HEK293 (cell line): ENCODE results near the gene TP53BP2.
A peak's percentile ranks its signal among the peaks of the same experiment; 100 is the strongest.

Experiments used
- HOXD13 ChIP-seq: sonication (generic); formaldehyde crosslinking; IDR thresholded peaks from 2 replicates; pipeline ENCODE4 v1.8.0; 2022; ENCODE audit warnings: missing genetic modification reagents, borderline replicate concordance
- IKZF3 ChIP-seq: fragments of 450-650 bp; IDR thresholded peaks from 2 replicates; pipeline ENCODE4 v1.5.0; 2018; ENCODE audit warnings: missing biosample characterization, mild to moderate bottlenecking, missing genetic modification characterization, moderate library complexity
- SETDB1 ChIP-seq: IDR thresholded peaks from one replicate; pipeline ENCODE4 v1.6.1; 2017; ENCODE audit warnings: mild to moderate bottlenecking, low read length, moderate library complexity, mixed read lengths; ENCODE audit not compliant: insufficient read length
- ZEB2 ChIP-seq: fragments of 450-650 bp; formaldehyde crosslinking; IDR thresholded peaks from 2 replicates; pipeline ENCODE4 v1.5.1; 2016; ENCODE audit warnings: missing biosample characterization, missing genetic modification characterization
- ZNF133 ChIP-seq: fragments of 450-650 bp; formaldehyde crosslinking; IDR thresholded peaks from 2 replicates; pipeline ENCODE4 v1.5.1; 2016; ENCODE audit warnings: missing biosample characterization, missing genetic modification characterization
- ZNF155 ChIP-seq: fragments of 450-650 bp; formaldehyde crosslinking; IDR thresholded peaks from 2 replicates; pipeline ENCODE4 v1.5.1; 2016; ENCODE audit warnings: missing biosample characterization, missing genetic modification characterization
- ZNF266 ChIP-seq: fragments of 450-650 bp; formaldehyde crosslinking; IDR thresholded peaks from 2 replicates; pipeline ENCODE4 v1.5.1; 2016; ENCODE audit warnings: missing biosample characterization, missing genetic modification characterization, low read depth
- ZNF501 ChIP-seq: fragments of 450-650 bp; formaldehyde crosslinking; IDR thresholded peaks from 2 replicates; pipeline ENCODE4 v1.5.1; 2016; ENCODE audit warnings: missing biosample characterization, missing genetic modification characterization
- ZNF600 ChIP-seq: fragments of 450-650 bp; formaldehyde crosslinking; IDR thresholded peaks from 2 replicates; pipeline ENCODE4 v1.5.1; 2016; ENCODE audit warnings: missing biosample characterization, missing genetic modification characterization
- ZNF777 ChIP-seq: fragments of 450-650 bp; formaldehyde crosslinking; IDR thresholded peaks from 2 replicates; pipeline ENCODE4 v1.5.1; 2017; ENCODE audit warnings: missing biosample characterization, missing genetic modification characterization, borderline replicate concordance
- ZNF830 ChIP-seq: fragments of 450-650 bp; IDR thresholded peaks from 2 replicates; pipeline ENCODE4 v1.5.0; 2018; ENCODE audit warnings: missing biosample characterization, missing genetic modification characterization, low read depth, mild to moderate bottlenecking, moderate library complexity
- ZSCAN16 ChIP-seq: fragments of 450-650 bp; formaldehyde crosslinking; IDR thresholded peaks from 2 replicates; pipeline ENCODE4 v1.5.1; 2016; ENCODE audit warnings: missing biosample characterization, missing genetic modification characterization
- ZSCAN23 ChIP-seq: fragments of 450-650 bp; formaldehyde crosslinking; IDR thresholded peaks from 2 replicates; pipeline ENCODE4 v1.5.1; 2016; ENCODE audit warnings: missing biosample characterization, missing genetic modification characterization
- TF ChIP-seq, protein P1 (sequence below): fragments of 450-650 bp; formaldehyde crosslinking; IDR thresholded peaks from 2 replicates; pipeline ENCODE4 v1.5.1; 2017; ENCODE audit warnings: missing biosample characterization, mild to moderate bottlenecking, missing genetic modification characterization, moderate library complexity
- TF ChIP-seq, protein P2 (sequence below): fragments of 450-650 bp; formaldehyde crosslinking; conservative IDR thresholded peaks from 2 replicates; pipeline ENCODE4 v1.5.1; 2016; ENCODE audit warnings: low read depth, missing biosample characterization, missing genetic modification characterization
- TF ChIP-seq, protein P3 (sequence below): fragments of 450-650 bp; formaldehyde crosslinking; IDR thresholded peaks from 2 replicates; pipeline ENCODE4 v1.5.1; 2016; ENCODE audit warnings: missing biosample characterization, missing genetic modification characterization
- TF ChIP-seq, protein P4 (sequence below): fragments of 450-650 bp; formaldehyde crosslinking; IDR thresholded peaks from 2 replicates; pipeline ENCODE4 v1.5.1; 2016; ENCODE audit warnings: missing biosample characterization, missing genetic modification characterization
- TF ChIP-seq, protein P5 (sequence below): fragments of 450-650 bp; formaldehyde crosslinking; IDR thresholded peaks from 2 replicates; pipeline ENCODE4 v1.5.1; 2016; ENCODE audit warnings: missing biosample characterization, missing genetic modification characterization
- TF ChIP-seq, protein P6 (sequence below): fragments of 450-650 bp; formaldehyde crosslinking; IDR thresholded peaks from 2 replicates; pipeline ENCODE4 v1.5.1; 2017; ENCODE audit warnings: missing biosample characterization, missing genetic modification characterization
- TF ChIP-seq, protein P7 (sequence below): fragments of 450-650 bp; formaldehyde crosslinking; IDR thresholded peaks from 2 replicates; pipeline ENCODE4 v1.5.1; 2016; ENCODE audit warnings: missing biosample characterization, missing genetic modification characterization

The TP53BP2 gene

DNA sequence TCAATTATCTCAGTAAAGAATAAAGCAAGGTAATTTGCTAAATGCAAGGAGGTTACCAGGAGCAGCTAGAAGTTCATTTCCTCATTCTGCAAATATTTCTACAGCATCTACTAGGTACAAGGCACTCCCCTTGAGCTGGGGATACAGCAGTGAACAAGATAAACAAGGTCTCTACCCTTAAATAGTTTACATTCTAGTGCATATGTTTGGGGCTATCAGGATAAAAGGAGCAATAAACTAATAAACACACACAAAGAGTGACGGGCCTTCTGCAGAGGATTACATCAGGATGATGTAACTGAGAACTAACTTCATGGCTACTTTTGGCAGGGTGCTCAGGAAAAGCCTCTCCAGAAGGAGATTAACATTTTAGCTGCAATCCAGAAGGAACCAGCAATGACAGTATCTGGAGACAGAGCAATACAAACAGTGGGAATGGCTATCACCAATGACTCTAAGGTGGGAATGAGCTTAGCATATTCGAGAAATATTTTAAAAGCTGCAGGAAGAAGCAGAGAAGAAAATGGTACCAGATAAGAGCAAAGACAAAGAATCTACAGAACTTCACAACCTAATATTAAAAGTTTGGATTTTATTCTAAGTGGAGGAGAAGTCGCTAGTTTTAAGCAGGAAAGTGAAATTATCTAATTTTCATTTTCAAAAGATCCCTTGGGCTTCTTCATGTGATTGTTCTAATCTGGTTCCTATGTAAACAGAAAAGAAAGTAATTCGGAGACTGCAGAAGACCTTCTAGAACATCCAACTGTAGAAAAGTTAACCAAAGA is 25.8 kb downstream of the TP53BP2 start (continued):
- TF ChIP-seq, protein P1, sequence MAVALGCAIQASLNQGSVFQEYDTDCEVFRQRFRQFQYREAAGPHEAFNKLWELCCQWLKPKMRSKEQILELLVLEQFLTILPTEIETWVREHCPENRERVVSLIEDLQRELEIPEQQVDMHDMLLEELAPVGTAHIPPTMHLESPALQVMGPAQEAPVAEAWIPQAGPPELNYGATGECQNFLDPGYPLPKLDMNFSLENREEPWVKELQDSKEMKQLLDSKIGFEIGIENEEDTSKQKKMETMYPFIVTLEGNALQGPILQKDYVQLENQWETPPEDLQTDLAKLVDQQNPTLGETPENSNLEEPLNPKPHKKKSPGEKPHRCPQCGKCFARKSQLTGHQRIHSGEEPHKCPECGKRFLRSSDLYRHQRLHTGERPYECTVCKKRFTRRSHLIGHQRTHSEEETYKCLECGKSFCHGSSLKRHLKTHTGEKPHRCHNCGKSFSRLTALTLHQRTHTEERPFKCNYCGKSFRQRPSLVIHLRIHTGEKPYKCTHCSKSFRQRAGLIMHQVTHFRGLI (tag by site-specific recombination): peak; percentile 62; the same call in 1 of the 2 replicates
- TF ChIP-seq, protein P2, sequence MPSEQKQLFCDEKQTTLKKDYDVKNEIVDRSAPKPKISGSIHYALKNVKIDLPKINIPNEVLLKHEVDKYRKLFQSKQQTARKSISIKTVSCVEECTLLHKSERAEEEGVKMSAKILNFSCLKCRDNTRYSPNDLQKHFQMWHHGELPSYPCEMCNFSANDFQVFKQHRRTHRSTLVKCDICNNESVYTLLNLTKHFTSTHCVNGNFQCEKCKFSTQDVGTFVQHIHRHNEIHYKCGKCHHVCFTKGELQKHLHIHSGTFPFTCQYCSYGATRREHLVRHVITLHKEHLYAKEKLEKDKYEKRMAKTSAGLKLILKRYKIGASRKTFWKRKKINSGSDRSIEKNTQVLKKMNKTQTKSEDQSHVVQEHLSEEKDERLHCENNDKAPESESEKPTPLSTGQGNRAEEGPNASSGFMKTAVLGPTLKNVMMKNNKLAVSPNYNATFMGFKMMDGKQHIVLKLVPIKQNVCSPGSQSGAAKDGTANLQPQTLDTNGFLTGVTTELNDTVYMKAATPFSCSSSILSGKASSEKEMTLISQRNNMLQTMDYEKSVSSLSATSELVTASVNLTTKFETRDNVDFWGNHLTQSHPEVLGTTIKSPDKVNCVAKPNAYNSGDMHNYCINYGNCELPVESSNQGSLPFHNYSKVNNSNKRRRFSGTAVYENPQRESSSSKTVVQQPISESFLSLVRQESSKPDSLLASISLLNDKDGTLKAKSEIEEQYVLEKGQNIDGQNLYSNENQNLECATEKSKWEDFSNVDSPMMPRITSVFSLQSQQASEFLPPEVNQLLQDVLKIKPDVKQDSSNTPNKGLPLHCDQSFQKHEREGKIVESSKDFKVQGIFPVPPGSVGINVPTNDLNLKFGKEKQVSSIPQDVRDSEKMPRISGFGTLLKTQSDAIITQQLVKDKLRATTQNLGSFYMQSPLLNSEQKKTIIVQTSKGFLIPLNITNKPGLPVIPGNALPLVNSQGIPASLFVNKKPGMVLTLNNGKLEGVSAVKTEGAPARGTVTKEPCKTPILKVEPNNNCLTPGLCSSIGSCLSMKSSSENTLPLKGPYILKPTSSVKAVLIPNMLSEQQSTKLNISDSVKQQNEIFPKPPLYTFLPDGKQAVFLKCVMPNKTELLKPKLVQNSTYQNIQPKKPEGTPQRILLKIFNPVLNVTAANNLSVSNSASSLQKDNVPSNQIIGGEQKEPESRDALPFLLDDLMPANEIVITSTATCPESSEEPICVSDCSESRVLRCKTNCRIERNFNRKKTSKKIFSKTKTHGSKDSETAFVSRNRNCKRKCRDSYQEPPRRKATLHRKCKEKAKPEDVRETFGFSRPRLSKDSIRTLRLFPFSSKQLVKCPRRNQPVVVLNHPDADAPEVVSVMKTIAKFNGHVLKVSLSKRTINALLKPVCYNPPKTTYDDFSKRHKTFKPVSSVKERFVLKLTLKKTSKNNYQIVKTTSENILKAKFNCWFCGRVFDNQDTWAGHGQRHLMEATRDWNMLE (tag by site-specific recombination): peak; percentile 63
- TF ChIP-seq ZNF830 (tag by site-specific recombination) (no peak), ZNF133 (tag by site-specific recombination) (no peak), ZSCAN23 (peak; percentile 59; the same call in 1 of the 2 replicates), IKZF3 (tag by site-specific recombination) (peak; percentile 96), ZNF600 (tag by site-specific recombination) (peak; percentile 42; the same call in 1 of the 2 replicates), ZSCAN16 (tag by site-specific recombination) (0 out of 2 replicates have a peak, but pooled peaks have one; percentile 12), HOXD13 (CRISPR knock-in tag) (no peak), SETDB1 (no peak), ZNF501 (tag by site-specific recombination) (0 out of 2 replicates have a peak, but pooled peaks have one; percentile 19), ZNF155 (tag by site-specific recombination) (no peak), ZEB2 (tag by site-specific recombination) (peak; percentile 98), ZNF266 (no peak), ZNF777 (tag by site-specific recombination) (no peak)
- TF ChIP-seq, protein P3, sequence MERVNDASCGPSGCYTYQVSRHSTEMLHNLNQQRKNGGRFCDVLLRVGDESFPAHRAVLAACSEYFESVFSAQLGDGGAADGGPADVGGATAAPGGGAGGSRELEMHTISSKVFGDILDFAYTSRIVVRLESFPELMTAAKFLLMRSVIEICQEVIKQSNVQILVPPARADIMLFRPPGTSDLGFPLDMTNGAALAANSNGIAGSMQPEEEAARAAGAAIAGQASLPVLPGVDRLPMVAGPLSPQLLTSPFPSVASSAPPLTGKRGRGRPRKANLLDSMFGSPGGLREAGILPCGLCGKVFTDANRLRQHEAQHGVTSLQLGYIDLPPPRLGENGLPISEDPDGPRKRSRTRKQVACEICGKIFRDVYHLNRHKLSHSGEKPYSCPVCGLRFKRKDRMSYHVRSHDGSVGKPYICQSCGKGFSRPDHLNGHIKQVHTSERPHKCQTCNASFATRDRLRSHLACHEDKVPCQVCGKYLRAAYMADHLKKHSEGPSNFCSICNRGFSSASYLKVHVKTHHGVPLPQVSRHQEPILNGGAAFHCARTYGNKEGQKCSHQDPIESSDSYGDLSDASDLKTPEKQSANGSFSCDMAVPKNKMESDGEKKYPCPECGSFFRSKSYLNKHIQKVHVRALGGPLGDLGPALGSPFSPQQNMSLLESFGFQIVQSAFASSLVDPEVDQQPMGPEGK: 0 out of 2 replicates have a peak, but pooled peaks have one; percentile 41
- TF ChIP-seq, protein P4, sequence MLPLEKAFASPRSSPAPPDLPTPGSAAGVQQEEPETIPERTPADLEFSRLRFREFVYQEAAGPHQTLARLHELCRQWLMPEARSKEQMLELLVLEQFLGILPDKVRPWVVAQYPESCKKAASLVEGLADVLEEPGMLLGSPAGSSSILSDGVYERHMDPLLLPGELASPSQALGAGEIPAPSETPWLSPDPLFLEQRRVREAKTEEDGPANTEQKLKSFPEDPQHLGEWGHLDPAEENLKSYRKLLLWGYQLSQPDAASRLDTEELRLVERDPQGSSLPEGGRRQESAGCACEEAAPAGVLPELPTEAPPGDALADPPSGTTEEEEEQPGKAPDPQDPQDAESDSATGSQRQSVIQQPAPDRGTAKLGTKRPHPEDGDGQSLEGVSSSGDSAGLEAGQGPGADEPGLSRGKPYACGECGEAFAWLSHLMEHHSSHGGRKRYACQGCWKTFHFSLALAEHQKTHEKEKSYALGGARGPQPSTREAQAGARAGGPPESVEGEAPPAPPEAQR: peak; percentile 47
- TF ChIP-seq, protein P5, sequence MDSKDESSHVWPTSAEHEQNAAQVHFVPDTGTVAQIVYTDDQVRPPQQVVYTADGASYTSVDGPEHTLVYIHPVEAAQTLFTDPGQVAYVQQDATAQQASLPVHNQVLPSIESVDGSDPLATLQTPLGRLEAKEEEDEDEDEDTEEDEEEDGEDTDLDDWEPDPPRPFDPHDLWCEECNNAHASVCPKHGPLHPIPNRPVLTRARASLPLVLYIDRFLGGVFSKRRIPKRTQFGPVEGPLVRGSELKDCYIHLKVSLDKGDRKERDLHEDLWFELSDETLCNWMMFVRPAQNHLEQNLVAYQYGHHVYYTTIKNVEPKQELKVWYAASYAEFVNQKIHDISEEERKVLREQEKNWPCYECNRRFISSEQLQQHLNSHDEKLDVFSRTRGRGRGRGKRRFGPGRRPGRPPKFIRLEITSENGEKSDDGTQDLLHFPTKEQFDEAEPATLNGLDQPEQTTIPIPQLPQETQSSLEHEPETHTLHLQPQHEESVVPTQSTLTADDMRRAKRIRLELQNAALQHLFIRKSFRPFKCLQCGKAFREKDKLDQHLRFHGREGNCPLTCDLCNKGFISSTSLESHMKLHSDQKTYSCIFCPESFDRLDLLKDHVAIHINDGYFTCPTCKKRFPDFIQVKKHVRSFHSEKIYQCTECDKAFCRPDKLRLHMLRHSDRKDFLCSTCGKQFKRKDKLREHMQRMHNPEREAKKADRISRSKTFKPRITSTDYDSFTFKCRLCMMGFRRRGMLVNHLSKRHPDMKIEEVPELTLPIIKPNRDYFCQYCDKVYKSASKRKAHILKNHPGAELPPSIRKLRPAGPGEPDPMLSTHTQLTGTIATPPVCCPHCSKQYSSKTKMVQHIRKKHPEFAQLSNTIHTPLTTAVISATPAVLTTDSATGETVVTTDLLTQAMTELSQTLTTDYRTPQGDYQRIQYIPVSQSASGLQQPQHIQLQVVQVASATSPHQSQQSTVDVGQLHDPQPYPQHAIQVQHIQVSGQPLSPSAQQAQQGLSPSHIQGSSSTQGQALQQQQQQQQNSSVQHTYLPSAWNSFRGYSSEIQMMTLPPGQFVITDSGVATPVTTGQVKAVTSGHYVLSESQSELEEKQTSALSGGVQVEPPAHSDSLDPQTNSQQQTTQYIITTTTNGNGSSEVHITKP (tag by site-specific recombination): peak; percentile 65
- TF ChIP-seq, protein P6, sequence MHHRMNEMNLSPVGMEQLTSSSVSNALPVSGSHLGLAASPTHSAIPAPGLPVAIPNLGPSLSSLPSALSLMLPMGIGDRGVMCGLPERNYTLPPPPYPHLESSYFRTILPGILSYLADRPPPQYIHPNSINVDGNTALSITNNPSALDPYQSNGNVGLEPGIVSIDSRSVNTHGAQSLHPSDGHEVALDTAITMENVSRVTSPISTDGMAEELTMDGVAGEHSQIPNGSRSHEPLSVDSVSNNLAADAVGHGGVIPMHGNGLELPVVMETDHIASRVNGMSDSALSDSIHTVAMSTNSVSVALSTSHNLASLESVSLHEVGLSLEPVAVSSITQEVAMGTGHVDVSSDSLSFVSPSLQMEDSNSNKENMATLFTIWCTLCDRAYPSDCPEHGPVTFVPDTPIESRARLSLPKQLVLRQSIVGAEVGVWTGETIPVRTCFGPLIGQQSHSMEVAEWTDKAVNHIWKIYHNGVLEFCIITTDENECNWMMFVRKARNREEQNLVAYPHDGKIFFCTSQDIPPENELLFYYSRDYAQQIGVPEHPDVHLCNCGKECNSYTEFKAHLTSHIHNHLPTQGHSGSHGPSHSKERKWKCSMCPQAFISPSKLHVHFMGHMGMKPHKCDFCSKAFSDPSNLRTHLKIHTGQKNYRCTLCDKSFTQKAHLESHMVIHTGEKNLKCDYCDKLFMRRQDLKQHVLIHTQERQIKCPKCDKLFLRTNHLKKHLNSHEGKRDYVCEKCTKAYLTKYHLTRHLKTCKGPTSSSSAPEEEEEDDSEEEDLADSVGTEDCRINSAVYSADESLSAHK (tag by site-specific recombination): no peak; the same call in 1 of the 2 replicates
- TF ChIP-seq, protein P7, sequence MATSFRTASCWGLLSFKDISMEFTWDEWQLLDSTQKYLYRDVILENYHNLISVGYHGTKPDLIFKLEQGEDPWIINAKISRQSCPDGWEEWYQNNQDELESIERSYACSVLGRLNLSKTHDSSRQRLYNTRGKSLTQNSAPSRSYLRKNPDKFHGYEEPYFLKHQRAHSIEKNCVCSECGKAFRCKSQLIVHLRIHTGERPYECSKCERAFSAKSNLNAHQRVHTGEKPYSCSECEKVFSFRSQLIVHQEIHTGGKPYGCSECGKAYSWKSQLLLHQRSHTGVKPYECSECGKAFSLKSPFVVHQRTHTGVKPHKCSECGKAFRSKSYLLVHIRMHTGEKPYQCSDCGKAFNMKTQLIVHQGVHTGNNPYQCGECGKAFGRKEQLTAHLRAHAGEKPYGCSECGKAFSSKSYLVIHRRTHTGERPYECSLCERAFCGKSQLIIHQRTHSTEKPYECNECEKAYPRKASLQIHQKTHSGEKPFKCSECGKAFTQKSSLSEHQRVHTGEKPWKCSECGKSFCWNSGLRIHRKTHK: no peak
